Stimulated activated CD4-positive, alpha-beta T cell treated with anti-CD3 and anti-CD28 coated beads, Interleukin-2, amount 100 ng/mL, for 24 hours (primary cell): Measurements from ENCODE around the gene OVOL1.

Source experiments
- DNase-seq, 2 donors: peaks; one replicate each; pipeline ENCODE4 v3.0.0-alpha.2; 2020

The OVOL1 gene

GRCh38 chr11:65793144-65793581 lies 6.3 kb downstream of the OVOL1 start:
- DNase-seq: no peak

GRCh38 chr11:65793625-65794400 lies 7.0 kb downstream of the OVOL1 start:
- DNase-seq: no peak

- DNase-seq: no peak
Measured at GRCh38 chr11:65794570-65795510, 8.0 kb downstream of the OVOL1 start.

- DNase-seq: no peak
Measured at GRCh38 chr11:65796726-65797601, 10.1 kb downstream of the OVOL1 start.

GRCh38 chr11:65797711-65798110 lies 10.8 kb downstream of the OVOL1 start:
- no peak for DNase-seq

GRCh38 chr11:65798882-65799281 lies 12.0 kb downstream of the OVOL1 start:
- no peak for DNase-seq

GRCh38 chr11:65801153-65801987 lies 14.5 kb downstream of the OVOL1 start:
- no peak for DNase-seq

GRCh38 chr11:65802841-65803240 lies 16.0 kb downstream of the OVOL1 start:
- no peak for DNase-seq

- no peak for DNase-seq
Measured at GRCh38 chr11:65803797-65804492, 17.1 kb downstream of the OVOL1 start.

- no peak for DNase-seq
Measured at GRCh38 chr11:65806979-65807378, 20.1 kb downstream of the OVOL1 start.

- DNase-seq: no peak
Measured at GRCh38 chr11:65808744-65809341, 22.0 kb downstream of the OVOL1 start.

- no peak for DNase-seq
Measured at GRCh38 chr11:65809496-65809895, 22.6 kb downstream of the OVOL1 start.

- no peak for DNase-seq
Measured at GRCh38 chr11:65810046-65810868, 23.4 kb downstream of the OVOL1 start.

- no peak for DNase-seq
Measured at GRCh38 chr11:65811764-65812475, 25.1 kb downstream of the OVOL1 start.

GRCh38 chr11:65814131-65814985 lies 27.5 kb downstream of the OVOL1 start:
- no peak for DNase-seq

- no peak for DNase-seq
Measured at GRCh38 chr11:65814986-65815565, 28.2 kb downstream of the OVOL1 start.

- DNase-seq: no peak
Measured at GRCh38 chr11:65816696-65817095, 29.8 kb downstream of the OVOL1 start.

- DNase-seq: no peak
Measured at GRCh38 chr11:65817312-65817834, 30.5 kb downstream of the OVOL1 start.
